ENCODE results near the gene PFN4. TPM values are rescaled to one million over a fixed set of nuclear protein-coding genes. Genes with fewer than 3 reads are reported as not detected.

Gene PFN4
- total RNA-seq, 4 donors from 2014 or later, result not detected

DNA sequence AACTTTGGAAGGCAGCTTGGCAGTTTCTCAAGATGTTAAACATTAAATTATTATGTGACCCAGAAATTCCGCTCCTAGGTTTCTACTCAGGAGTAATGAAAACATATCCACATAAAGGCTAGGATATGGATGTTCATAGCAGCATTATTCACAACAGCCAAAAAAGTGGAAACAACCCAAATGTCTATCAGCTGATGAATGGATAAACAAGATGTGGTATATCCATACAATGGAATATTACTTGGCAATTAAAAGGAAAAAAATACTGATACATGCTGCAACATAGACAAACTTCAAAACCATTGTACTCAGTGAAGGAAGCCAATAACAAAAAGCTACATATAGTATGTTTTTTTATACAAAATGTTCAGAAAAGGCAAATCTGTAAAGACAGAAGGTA lies 39.4 kb upstream of the PFN4 start:
- no peaks in the 10 kb centered on the region for H3K9me3 ChIP-seq
- intact Hi-C loops (cut with DNase I), result no loop called here

DNA sequence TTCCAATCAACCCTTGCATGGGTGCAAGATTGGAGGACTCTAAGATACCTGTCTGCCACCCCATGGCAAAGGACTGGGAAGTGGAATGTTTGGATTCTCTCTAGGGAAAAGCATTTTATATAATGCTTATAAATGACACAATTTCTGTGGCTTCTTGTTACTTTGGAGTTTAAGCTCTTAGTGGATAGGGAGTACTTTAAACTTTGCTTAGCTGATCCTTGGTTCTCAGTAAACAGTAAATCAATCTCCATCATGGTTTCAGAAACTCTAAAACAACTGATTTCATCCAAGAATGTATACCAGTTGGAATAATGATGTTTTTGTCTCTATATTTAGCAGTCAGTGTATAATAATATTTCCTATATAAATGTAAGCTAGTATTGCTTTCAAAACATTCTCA lies 37.6 kb upstream of the PFN4 start:
- intact Hi-C loops (cut with DNase I), result no loop called here
- H3K4me1 ChIP-seq, result no peaks in the 10 kb centered on the region
- no peak overlapping the region for H3K27ac ChIP-seq
- no peak for DNase-seq
- TF ChIP-seq, protein P1, sequence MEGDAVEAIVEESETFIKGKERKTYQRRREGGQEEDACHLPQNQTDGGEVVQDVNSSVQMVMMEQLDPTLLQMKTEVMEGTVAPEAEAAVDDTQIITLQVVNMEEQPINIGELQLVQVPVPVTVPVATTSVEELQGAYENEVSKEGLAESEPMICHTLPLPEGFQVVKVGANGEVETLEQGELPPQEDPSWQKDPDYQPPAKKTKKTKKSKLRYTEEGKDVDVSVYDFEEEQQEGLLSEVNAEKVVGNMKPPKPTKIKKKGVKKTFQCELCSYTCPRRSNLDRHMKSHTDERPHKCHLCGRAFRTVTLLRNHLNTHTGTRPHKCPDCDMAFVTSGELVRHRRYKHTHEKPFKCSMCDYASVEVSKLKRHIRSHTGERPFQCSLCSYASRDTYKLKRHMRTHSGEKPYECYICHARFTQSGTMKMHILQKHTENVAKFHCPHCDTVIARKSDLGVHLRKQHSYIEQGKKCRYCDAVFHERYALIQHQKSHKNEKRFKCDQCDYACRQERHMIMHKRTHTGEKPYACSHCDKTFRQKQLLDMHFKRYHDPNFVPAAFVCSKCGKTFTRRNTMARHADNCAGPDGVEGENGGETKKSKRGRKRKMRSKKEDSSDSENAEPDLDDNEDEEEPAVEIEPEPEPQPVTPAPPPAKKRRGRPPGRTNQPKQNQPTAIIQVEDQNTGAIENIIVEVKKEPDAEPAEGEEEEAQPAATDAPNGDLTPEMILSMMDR (IDR thresholded peaks at IDR 0.05), result no peak
- TF ChIP-seq POLR2A (IDR thresholded peaks at IDR 0.05), result no peak
- H3K27me3 ChIP-seq, result peaks cover 0 to 9% (median 0%) of the 10 kb centered on the region in 4 donors
- H3K4me3 ChIP-seq, result no peak overlapping the region
- peaks cover 0 to 12% (median 0%) of the 10 kb centered on the region in 3 donors for H3K36me3 ChIP-seq
- no peaks in the 10 kb centered on the region for H3K9me3 ChIP-seq

More for the DNA sequence above, 39.4 kb upstream of the PFN4 start:
- peaks cover 0 to 12% (median 0%) of the 10 kb centered on the region in 3 donors for H3K36me3 ChIP-seq
- no peak for DNase-seq
- TF ChIP-seq, protein P1 (IDR thresholded peaks at IDR 0.05), result no peak
- no peak for TF ChIP-seq POLR2A (IDR thresholded peaks at IDR 0.05)
- H3K27me3 ChIP-seq, result peaks cover 0 to 18% (median 0%) of the 10 kb centered on the region in 4 donors
- no peaks in the 10 kb centered on the region for H3K4me1 ChIP-seq
- H3K4me3 ChIP-seq, result no peak overlapping the region
- no peak overlapping the region for H3K27ac ChIP-seq
- WGBS, 2 donors, result 92% methylated on average over 1 of the region's 1 CpG

DNA sequence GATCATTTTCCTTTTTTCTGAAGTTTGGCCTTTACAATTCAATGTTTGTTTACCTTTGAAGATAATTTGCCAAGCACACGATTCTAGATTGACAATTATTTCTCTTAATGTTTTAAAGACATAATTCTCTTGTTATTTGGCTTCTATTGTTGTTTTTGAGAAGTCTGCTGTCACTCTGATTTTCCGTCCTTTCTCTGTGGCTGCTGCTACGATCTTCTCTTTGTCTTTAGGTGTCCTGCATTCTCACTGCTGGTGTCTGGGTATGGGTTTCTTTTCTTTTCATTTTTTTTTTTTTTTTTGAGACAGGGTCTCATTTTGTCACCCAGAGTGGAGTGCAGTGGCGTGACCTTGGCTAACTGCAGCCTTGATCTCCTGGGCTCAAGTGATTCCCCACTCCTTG lies 36.6 kb upstream of the PFN4 start:
- Histone ChIP-seq H3K9me3 (no peaks in the 10 kb centered on the region), H3K4me1 (no peaks in the 10 kb centered on the region), H3K36me3 (peaks cover 0 to 12% (median 0%) of the 10 kb centered on the region in 3 donors), H3K27ac (no peak overlapping the region), H3K4me3 (no peak overlapping the region), H3K27me3 (peaks cover 0 to 2% (median 0%) of the 10 kb centered on the region in 4 donors)
- intact Hi-C loops (cut with DNase I), result no loop called here
- DNase-seq, result no peak
- TF ChIP-seq POLR2A (IDR thresholded peaks at IDR 0.05), result no peak
- 83 to 84% methylated on average over 4 of the region's 4 CpGs for WGBS, 2 donors

DNA sequence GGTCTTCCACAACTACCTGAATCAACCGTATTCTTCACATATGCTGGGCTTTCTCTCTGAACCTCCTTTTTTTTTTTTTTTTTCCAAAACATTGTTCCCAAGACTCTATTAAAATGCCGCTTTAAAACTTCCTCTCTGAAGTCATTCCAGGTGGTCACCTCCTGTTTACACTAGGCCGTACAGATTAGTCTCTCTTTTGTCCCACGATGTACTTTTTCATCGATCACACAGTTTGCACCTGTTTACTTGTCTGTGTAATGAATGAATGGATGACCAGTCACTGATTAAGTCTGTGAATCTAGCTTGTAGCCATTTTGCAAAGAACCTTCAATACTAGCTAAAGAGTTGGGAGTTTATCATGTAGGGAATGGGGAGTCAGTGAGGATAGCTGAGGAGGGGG lies 35.0 kb upstream of the PFN4 start:
- no peak overlapping the region for H3K27ac ChIP-seq
- H3K27me3 ChIP-seq, result no peaks in the 10 kb centered on the region
- no peak for DNase-seq
- intact Hi-C loops (cut with DNase I), result no loop called here
- peaks cover 0 to 16% (median 0%) of the 10 kb centered on the region in 3 donors for H3K36me3 ChIP-seq
- no peak for TF ChIP-seq POLR2A (IDR thresholded peaks at IDR 0.05)
- TF ChIP-seq, protein P1 (IDR thresholded peaks at IDR 0.05), result no peak
- no peaks in the 10 kb centered on the region for H3K4me1 ChIP-seq
- no peak overlapping the region for H3K4me3 ChIP-seq
- 87 to 89% methylated on average over 5 of the region's 5 CpGs for WGBS, 2 donors
- no peaks in the 10 kb centered on the region for H3K9me3 ChIP-seq

DNA sequence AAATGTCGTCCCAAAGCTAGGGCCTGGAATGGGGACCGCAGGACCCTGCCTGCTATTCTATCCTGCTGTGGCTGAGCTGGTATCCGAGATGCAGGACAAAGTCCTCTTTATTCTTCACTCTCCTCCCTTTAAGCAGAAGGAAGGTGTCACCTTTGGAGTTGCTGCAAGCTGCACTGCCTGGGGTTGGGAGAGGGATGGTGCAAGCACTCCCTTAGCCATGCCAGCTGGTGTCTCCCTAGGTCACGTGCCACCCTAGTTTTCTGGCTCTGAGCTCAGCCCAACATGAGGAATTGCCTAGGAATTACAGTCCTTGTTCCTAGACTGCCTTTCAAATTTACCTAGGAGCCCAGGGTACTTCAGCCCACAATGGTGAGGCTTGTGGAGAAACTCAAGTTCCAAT lies 30.3 kb upstream of the PFN4 start:
- 86 to 97% methylated on average over 4 of the region's 4 CpGs for WGBS, 2 donors
- Histone ChIP-seq H3K27ac (no peak overlapping the region), H3K9me3 (no peaks in the 10 kb centered on the region), H3K4me3 (no peak overlapping the region), H3K36me3 (peaks cover 0 to 30% (median 0%) of the 10 kb centered on the region in 3 donors), H3K27me3 (no peaks in the 10 kb centered on the region), H3K4me1 (no peaks in the 10 kb centered on the region)
- TF ChIP-seq, protein P1 (IDR thresholded peaks at IDR 0.05), result no peak
- TF ChIP-seq POLR2A (IDR thresholded peaks at IDR 0.05), result no peak
- intact Hi-C loops (cut with DNase I), result no loop called here
- no peak for DNase-seq

Data from esophagus squamous epithelium (tissue), 5 donors.